GM19455 (cell line): Measurements from ENCODE around the gene ST6GAL2.

ENCODE experiments used
- ATAC-seq: cut with Tn5 transposase; IDR thresholded peaks from one replicate; pipeline ENCODE4 v1.9.1; 2021; ENCODE audit not compliant: unreplicated experiment

Gene ST6GAL2, protein sequence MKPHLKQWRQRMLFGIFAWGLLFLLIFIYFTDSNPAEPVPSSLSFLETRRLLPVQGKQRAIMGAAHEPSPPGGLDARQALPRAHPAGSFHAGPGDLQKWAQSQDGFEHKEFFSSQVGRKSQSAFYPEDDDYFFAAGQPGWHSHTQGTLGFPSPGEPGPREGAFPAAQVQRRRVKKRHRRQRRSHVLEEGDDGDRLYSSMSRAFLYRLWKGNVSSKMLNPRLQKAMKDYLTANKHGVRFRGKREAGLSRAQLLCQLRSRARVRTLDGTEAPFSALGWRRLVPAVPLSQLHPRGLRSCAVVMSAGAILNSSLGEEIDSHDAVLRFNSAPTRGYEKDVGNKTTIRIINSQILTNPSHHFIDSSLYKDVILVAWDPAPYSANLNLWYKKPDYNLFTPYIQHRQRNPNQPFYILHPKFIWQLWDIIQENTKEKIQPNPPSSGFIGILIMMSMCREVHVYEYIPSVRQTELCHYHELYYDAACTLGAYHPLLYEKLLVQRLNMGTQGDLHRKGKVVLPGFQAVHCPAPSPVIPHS

DNA sequence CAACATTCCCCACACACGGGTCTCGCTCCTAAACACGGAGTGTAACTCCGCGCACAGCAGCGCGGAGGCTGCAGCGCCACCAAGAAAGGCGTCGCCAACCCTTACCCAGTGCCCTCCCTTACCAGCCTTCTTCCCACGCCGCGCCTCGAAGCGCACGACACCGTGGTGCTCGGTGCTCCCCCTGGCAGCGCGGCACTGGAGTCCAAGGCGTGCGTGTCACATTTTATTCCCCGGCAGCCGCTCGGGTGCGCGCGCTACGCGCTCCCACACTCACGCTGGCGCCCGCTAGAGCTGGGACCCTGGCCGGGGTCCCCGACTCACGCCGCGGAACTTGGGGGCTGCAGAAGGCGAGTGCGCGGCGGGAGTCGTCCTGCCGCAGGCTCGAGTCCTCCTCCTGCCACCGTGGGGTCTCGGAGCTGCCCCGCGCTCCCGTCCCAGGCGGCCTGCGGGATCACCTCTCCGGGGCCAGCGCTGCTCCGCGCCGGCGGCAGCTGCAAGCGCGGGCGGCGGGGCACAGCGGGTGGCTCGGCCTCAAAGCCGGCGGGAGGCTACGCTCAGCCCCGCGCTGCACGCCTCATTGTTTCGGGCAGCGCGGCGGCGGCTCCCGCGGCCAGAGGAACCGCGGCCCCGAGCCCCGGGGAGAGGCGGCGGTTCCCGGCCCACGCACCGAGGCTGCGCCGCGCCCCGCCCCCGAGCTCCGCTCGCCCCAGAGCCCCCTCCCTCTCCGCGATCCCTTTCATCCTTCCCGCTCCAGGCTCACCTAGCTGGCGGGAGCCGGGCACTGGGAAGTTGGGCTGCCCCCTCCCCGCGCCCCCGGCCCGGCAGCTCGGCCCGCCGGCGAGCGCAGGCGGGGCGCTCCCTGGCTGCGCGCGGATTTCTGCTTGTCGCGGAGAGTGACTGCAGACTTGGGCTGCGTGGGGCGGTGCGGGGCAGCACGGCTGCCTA, at the start of gene ST6GAL2:
Gene ST6GAL2, minus strand, starts transcription at position 197 of the 945 bp plus-strand sequence. CDS start 42,190 bp downstream, outside the sequence.
- ATAC-seq = no peak

GRCh38 chr2:106932644-106933043, 46.7 kb upstream of the ST6GAL2 start:
- ATAC-seq = no peak

GRCh38 chr2:106931717-106932335, 45.9 kb upstream of the ST6GAL2 start:
- ATAC-seq = no peak

DNA sequence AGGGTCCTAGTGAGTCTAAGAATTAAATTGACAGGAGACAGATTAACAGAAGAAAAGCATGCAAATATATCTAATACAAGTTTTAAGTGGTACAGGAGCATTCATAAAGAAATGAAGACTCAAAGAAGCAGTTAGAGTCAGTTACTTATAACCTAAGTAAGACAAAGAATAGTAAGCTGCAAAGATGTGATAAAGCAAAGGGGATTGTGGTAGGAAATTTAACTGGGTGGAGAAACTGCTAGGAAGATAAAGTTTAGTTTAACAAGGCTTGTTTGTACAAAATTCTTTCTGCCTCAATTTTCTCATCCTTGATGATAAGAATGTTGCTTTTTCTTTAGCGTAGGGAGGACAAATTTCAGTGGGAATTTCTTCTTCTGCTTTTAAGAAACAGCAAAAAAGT, 35.5 kb upstream of the ST6GAL2 start:
- ATAC-seq = no peak

- ATAC-seq = no peak
Observed at GRCh38 chr2:106919012-106919411, 33.0 kb upstream of the ST6GAL2 start.

- no peak for ATAC-seq
Observed at GRCh38 chr2:106904242-106904641, 18.3 kb upstream of the ST6GAL2 start.

GRCh38 chr2:106899786-106900530, 14.0 kb upstream of the ST6GAL2 start:
- ATAC-seq = no peak

GRCh38 chr2:106894545-106894944, 8.6 kb upstream of the ST6GAL2 start:
- ATAC-seq = no peak

GRCh38 chr2:106892048-106892447, 6.1 kb upstream of the ST6GAL2 start:
- ATAC-seq = no peak

DNA sequence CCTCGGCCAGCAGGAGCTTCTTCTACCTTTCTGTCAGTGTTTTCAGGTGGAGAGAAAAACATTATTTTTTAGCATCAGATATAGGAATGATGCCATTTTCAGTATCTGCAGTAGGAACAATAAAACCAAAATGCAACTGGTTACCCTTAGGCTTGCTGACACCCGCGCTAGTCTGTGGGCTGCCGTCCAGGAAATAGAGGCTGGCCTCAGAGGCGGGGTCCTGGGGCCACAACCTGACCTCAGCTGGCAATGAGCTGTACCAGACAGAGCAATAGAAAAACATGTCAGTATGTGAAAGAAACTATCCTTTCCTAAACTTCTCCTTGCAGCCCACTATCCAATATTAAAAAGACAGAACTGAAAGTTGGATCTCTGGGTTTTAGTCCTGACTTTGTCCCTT, 4.6 kb upstream of the ST6GAL2 start:
- no peak for ATAC-seq

- ATAC-seq = no peak
Observed at GRCh38 chr2:106886916-106887758, 1.2 kb upstream of the ST6GAL2 start.

GRCh38 chr2:106885329-106885728, 638 bp downstream of the ST6GAL2 start:
- ATAC-seq = no peak

DNA sequence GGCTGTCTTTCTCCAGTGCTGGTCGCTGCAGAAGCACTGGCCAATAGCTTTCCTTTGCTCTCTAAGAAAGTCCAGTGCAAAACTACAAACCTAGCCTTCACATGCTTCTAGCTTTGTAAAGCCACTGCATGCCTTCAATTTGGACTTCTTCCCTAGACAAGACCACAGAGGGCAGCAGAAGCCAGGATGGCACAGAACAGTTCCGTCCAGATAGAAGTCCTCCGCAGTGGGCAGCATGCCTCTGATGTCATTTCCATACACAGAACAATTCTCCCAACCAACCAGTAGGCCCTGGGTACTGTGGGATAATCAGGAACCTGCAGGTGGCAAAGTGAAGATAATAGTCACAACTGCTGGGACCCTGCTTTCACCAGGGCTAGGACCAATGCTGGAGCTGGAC, 3.3 kb downstream of the ST6GAL2 start:
- ATAC-seq = no peak

DNA sequence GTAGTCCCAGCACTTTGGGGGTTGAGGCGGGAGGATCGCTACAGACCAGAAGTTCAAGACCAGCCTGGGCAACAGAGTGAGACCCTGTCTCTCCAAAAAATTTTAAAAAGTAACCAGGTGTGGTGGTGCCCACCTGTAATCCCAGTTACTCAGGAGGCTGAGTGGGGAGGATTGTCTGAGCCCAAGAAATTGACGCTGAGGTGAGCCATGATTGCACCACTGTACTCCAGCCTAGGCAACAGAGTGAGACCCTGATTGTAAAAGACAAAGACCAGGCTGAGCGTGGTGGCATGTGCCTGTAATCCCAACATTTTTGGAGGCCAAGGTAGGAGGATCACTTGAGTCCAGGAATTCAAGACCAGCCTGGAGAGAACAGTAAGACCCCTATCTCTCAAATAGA, 7.8 kb downstream of the ST6GAL2 start:
- no peak for ATAC-seq

GRCh38 chr2:106876699-106877098, 9.3 kb downstream of the ST6GAL2 start:
- ATAC-seq = no peak

GRCh38 chr2:106869512-106870275, 16.3 kb downstream of the ST6GAL2 start:
- ATAC-seq = no peak

DNA sequence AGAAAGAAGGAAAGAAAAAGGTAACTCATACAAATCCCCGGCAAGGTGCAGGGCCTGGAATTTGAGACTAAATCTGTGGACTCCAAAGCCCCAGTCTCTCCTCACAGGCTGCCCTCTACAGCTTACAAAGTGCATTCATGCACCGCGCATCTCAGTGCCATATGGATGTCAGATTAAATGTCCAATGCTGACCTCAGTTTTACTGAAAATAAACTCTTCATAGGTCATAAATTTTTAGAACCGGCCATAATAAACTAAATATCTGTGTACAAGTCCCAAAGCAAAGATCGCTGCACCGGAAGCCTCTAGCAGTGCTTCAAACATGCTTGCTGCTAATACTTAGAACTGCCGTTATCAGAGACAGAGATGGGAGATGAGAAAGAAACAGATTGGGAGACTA, 17.7 kb downstream of the ST6GAL2 start:
- ATAC-seq = no peak

DNA sequence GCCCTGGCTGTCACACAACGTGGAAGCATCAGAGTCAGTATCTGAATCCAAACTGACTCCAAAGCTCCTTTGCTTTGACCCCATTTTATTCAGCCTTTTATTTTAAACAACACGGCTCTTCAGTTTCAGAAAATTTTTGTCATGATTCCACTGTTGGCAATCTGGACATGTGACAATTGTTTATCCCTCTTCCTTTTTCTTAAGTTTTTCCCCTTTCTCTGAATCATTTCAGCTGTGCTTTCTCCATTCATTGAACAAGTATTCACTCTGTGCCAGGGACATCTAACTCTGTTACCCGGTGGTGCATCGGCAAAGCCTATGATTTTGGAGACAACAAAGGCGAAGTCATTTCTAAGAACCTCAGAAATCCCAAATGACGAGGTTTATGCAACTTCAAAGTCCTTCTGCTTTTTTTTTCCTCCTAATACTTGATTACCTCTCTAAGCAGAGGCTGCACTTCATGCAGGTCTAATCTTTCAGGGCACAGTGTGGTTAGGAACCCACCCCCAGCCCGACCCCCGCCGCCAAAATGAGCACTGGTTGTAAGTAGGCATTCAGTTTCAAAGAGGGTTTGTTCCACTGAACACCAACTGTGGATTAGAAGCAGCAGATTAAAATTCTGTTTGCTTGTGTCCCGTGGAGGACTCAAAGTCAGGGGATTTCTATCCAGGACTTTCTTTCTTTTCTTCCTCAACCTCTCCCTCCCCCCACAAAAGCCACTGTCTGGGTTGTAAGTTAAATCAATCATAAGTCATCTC, 18.6 kb downstream of the ST6GAL2 start:
- ATAC-seq = no peak
